ENCODE measurements around the gene RUFY1. TPM values are rescaled to one million over a fixed set of nuclear protein-coding genes. Genes with fewer than 3 reads are reported as not detected.

The RUFY1 gene, protein sequence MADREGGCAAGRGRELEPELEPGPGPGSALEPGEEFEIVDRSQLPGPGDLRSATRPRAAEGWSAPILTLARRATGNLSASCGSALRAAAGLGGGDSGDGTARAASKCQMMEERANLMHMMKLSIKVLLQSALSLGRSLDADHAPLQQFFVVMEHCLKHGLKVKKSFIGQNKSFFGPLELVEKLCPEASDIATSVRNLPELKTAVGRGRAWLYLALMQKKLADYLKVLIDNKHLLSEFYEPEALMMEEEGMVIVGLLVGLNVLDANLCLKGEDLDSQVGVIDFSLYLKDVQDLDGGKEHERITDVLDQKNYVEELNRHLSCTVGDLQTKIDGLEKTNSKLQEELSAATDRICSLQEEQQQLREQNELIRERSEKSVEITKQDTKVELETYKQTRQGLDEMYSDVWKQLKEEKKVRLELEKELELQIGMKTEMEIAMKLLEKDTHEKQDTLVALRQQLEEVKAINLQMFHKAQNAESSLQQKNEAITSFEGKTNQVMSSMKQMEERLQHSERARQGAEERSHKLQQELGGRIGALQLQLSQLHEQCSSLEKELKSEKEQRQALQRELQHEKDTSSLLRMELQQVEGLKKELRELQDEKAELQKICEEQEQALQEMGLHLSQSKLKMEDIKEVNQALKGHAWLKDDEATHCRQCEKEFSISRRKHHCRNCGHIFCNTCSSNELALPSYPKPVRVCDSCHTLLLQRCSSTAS
- total RNA-seq: 50.3 and 61.5 TPM in 2 replicates

DNA sequence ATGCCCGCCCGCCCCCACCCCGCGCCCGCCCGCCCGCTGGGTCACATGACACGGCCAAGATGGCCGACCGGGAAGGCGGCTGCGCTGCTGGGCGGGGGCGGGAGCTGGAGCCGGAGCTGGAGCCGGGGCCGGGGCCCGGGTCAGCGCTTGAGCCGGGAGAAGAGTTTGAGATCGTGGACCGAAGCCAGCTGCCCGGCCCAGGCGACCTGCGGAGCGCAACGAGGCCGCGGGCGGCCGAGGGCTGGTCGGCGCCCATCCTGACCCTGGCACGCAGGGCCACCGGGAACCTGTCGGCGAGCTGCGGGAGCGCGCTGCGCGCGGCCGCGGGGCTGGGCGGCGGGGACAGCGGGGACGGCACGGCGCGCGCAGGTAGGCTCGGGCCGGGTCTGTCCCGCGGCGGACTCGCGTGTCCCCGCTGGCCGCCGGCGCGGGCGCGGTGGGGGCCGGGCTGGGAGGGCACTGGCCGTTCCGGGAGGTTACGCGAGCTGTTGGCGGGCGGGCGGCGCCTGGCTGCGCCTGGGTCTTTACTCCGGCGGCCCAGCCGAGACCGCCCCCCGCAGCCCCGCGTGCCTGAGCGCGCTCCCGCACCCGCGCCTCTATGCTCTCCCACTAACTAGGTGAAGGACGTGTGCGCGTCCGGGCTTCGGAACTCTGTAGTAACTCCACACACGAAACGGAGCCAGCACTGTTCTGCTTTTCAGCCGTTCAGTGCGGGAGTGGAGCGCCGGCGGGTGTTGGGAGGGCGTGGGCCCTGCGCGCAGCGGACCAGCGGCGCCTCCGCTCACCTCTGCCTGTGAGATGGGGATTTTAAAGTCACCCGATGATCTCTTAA lies at the start of gene RUFY1:
RUFY1 (plus strand) TSS at position 44 of the 832 bp plus-strand sequence; CDS start at position 60, 16 bp downstream.

DNA sequence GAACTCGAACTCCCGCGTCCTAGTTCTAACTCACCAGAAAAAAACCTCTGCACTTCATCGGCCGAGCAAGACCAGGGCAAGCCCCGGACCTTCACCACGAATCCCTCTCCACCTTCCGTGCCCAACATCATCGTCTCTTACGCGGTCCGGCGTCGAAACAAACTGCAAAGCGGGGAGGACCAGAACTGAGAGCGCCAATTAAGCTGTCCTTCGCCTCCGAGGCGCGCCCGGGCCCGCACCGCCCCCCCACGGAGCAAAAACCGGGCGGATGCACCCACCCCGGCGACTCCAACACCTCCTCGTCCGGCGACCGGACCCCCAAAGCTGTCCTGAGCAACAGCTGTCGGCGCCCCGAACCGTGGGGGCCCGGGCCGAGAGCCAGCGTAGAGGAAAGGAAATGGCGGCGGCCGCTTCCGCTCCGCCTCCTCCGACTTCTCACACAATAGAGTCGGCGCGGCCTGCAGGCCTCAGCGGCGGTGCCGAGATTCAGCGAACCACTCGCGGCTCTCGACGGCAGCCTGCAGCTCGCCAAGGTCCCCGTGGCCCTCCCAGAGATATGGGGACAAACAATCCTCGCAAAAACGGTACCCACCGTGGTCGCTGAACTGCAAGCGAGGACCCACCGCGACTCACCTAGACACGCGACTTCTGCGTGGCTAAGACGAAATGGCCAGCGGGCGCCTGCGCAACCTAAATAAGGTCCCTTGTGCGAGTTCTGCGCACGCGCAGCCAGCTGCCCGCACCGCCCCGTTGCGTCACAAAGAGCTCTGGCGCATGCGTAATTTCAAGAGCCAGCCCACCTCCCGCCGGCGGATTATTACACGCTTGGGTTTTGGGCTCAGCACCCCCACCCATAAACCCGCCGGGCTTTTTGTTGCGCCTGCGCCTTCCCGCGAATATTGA lies 72.9 kb downstream of the RUFY1 start, which contains the start of gene HNRNPH1:
HNRNPH1 (minus strand) TSS at position 669 of the 903 bp plus-strand sequence; CDS start at position 131, 538 bp downstream.

Other genes starting within 250 kb of the RUFY1 start
- 44.2 and 68.5 TPM in 2 replicates for gene ADAMTS2, start 205.1 kb upstream of the RUFY1 start, total RNA-seq
- 471 and 654 TPM in 2 replicates for gene HNRNPH1, start 73.1 kb downstream of the RUFY1 start, total RNA-seq
- gene CBY3, start 130.5 kb downstream of the RUFY1 start, total RNA-seq: not detected in 2 replicates
- 816 and 823 TPM in 2 replicates for gene CANX, start 148.4 kb downstream of the RUFY1 start, total RNA-seq
- 3.3 and 4.3 TPM in 2 replicates for gene MAML1, start 182.3 kb downstream of the RUFY1 start, total RNA-seq
- gene LTC4S, start 243.4 kb downstream of the RUFY1 start, total RNA-seq: 0.65 TPM in 1 of 2 replicates, not detected in the other